TTC549 (cell line): Measurements from ENCODE around the gene LCK.
"Not testable (repeated sequence)": the region's sequence is repeated elsewhere in the genome, so short reads cannot be mapped to it uniquely, and the experiment has no call there.

Experiments
- FAIRE-seq: peaks from 2 replicates; lab custom pipeline; 2012; peaks lifted over from hg19 to GRCh38; lab: Jason Lieb, UNC

LCK gene

DNA sequence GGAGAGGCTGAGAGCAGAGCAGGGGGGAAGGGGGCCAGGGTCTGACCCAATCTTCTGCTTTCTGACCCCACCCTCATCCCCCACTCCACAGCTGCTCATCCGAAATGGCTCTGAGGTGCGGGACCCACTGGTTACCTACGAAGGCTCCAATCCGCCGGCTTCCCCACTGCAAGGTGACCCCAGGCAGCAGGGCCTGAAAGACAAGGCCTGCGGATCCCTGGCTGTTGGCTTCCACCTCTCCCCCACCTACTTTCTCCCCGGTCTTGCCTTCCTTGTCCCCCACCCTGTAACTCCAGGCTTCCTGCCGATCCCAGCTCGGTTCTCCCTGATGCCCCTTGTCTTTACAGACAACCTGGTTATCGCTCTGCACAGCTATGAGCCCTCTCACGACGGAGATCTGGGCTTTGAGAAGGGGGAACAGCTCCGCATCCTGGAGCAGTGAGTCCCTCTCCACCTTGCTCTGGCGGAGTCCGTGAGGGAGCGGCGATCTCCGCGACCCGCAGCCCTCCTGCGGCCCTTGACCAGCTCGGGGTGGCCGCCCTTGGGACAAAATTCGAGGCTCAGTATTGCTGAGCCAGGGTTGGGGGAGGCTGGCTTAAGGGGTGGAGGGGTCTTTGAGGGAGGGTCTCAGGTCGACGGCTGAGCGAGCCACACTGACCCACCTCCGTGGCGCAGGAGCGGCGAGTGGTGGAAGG lies 23.7 kb downstream of the LCK start:
- no peak for FAIRE-seq

DNA sequence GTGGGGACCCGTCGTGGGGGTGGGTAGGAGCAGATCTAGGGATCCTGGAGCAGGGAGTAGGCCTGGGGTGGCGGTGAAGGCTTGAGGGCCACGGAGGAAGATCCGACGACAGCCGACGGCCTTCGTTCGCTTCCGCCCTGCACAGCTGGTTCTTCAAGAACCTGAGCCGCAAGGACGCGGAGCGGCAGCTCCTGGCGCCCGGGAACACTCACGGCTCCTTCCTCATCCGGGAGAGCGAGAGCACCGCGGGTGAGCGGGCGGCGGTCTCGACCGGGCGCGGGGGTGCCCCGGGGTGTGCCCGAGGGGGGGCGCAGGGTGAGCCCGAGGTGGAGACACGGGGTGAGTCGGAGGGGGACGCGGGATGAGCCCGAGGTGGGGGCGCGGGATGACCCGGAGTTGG lies 24.4 kb downstream of the LCK start:
- FAIRE-seq = no peak

DNA sequence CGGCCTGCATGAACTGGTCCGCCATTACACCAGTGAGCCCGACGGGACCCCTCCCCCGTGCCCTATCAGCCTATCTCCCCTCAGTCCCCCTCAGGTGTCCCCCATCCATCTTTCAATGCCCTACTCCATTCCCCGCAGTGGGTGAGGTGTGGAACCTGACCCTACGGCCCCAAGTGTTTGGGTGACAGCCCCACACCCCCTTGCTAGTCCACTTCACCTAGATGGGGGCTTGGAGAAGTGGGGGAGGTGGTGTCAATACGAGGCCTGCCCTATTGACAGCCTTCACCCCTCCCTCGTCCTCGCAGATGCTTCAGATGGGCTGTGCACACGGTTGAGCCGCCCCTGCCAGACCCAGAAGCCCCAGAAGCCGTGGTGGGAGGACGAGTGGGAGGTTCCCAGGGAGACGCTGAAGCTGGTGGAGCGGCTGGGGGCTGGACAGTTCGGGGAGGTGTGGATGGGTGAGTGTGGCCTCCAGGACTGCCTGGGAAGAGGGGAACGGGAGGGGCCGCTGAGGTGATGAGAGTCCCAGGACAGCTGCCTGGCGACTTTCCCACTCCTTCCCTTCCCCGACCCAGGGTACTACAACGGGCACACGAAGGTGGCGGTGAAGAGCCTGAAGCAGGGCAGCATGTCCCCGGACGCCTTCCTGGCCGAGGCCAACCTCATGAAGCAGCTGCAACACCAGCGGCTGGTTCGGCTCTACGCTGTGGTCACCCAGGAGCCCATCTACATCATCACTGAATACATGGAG lies 25.1 kb downstream of the LCK start:
- no peak for FAIRE-seq

DNA sequence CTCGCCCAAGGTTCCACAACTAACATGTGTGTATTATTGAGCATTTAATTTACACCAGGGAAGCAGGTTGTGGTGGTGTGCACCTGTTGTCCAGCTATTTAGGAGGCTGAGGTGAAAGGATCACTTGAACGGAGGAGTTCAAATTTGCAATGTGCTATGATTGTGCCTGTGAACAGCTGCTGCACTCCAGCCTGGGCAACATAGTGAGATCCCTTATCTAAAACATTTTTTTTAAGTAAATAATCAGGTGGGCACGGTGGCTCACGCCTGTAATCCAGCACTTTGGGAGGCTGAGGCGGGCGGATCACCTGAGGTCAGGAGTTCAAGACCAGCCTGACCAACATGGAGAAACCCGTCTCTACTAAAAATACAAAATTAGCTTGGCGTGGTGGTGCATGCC lies 33.7 kb downstream of the LCK start:
- FAIRE-seq = not testable (repeated sequence)

DNA sequence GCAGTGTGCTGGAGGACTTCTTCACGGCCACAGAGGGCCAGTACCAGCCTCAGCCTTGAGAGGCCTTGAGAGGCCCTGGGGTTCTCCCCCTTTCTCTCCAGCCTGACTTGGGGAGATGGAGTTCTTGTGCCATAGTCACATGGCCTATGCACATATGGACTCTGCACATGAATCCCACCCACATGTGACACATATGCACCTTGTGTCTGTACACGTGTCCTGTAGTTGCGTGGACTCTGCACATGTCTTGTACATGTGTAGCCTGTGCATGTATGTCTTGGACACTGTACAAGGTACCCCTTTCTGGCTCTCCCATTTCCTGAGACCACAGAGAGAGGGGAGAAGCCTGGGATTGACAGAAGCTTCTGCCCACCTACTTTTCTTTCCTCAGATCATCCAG lies 34.6 kb downstream of the LCK start:
- no peak for FAIRE-seq

DNA sequence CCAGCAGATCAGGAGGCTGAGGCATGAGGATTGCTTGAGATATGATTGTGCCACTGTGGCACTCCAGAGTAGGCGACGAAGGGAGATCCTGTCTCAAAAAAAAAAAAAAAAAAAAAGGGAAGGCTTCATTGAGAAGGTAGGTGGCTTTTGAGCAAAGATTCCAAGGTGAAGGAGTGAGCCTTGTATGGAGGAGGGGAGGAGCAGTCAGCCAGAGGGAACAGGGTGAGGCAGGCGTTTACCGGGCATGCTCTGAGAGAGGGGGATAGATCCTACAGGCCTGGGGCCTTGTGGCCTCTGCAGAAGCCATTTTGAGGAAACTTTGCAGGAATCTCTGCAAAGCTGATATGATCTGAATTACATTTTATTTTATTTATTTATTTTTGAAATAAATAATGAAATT lies 35.7 kb downstream of the LCK start:
- FAIRE-seq = no peak

DNA sequence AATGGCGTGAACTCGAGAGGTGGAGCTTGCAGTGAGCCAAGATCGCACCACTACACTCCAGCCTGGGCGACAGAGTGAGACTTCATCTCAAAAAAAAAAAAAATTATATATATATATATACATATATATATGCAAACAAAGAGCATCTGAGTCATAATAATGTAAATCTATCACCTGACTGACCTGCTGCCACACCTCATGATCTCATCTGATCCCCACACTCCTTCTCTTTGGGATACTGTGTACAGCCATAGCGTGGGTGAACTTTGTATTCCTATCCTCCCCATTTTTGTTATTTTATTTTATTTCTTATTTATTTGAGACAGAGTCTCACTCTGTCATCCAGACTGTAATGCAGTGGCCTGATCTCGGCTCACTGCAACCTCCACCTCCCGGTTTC lies 38.2 kb downstream of the LCK start:
- no peak for FAIRE-seq

DNA sequence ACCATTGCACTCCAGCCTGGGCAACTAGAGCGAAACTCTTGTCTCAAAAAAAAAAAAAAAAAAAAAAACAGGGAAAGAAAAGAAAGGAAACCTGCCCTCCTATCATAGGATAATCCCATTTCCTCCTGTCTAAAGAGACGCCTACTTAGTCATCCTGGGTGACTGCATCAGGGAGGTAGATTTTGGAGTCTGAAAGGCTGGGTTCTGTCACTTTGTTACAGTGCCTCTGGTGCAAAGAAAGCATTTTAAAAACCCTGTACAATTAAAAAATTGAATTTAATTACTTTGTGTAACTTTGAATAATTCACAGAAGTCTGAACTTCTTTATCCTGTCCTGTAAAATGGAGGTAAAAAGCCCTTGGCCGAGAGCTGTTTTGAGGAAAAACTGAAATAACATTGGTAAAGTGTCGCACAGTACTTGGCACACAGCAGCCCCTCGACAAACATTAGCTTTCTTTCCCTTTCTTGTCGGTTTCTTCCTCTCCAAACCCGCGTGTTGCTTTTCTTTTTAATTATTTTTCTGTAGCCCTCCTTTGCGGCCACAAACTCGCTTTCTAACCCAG lies 40.2 kb downstream of the LCK start:
- no peak for FAIRE-seq

DNA sequence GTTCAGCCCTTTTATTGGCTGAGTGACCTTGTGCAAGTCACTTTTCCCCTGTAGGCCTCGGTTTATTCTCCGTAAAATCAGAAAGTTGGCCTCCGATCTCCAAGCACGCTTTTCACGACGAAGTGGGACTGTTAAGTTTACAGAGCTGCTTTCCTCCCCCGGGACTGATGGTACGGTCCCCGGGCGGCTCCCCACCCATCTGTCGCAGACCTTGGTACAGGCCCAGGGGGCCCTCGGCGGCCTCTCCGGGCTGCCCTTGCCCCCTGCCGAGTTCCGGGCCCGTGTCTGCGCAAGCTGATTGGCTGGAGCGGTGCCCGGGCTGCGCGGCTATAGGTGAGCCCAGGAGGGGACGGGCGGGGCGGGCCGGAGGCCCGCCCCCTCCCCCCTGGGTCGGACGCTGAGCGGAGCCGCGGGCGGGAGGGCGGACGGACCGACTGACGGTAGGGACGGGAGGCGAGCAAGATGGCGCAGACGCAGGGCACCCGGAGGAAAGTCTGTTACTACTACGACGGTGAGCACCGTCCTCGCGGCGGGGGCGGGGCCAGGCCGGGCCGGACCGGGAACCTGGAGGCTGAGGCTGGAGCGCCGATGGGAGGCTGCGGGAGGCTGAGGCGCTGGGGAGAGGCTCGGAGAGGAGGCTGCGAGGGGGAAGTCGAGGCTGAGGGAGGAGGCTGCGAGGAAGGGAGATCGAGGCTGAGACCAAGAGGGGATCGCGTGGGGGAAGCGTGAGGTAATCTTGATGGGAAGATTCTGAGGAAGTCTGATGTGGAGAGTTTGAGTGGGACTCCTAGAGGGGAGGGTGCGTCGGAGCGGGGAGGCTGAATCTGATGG lies 40.9 kb downstream of the LCK start, which contains the start of gene HDAC1:
Gene HDAC1 (plus strand): TSS at position 376 of the 831 bp plus-strand sequence. CDS start 87 bp downstream, at position 463.
- FAIRE-seq = no peak

DNA sequence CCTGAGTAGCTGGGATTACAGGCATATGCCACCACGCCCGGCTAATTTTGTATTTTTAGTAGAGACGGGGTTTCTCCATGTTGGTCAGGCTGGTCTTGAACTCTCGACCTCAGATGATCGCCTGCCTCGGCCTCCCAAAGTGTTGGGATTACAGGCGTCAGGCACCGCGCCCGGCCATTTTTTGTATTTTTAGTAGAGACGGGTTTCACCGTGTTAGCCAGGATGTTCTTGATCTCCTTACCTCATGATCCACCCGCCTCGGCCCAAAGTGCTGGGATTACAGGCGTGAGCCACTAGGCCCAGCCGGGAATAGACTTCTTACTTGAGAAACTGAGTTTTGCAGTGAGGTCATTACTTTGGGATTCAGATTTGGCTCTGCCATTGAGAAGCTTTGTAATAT lies 47.1 kb downstream of the LCK start:
- not testable (repeated sequence) for FAIRE-seq

DNA sequence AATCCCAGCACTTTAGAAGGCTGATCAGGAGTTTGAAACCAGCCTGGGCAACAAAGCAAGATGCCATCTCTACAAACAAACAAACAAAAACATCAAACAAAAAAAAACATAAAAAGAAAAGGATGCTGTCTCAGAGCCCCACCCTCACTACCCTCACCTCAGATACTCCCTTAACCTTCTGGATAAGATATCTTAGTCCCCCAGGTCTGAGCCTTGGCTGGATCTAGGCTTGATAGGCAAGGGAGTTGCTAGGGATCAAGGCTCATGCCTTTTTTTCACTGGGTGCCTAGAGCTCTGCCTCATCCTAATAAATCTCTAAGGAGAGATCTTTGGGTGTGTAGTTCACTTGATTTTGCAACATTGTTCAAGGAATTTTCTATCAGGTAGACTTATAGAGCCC lies 48.3 kb downstream of the LCK start:
- FAIRE-seq = no peak

DNA sequence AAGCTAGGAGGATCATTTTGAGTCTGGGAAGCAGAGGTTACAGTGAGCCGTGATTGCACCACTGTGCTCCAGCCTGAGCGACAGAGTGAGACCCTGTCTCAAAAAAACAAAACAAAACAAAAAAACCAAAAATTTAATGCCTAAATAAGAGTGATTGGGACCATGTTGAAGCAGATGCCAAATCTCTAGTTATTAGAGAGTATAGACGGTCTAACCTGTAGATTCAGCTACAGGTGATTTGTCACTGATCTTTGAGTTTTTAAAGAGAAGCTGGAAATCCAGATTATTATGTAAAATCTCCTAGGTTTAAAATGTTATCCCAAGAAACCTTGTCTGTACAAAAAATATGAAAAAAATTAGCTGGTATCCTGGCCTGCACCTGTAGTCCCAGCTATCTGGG lies 52.3 kb downstream of the LCK start:
- FAIRE-seq = no peak

DNA sequence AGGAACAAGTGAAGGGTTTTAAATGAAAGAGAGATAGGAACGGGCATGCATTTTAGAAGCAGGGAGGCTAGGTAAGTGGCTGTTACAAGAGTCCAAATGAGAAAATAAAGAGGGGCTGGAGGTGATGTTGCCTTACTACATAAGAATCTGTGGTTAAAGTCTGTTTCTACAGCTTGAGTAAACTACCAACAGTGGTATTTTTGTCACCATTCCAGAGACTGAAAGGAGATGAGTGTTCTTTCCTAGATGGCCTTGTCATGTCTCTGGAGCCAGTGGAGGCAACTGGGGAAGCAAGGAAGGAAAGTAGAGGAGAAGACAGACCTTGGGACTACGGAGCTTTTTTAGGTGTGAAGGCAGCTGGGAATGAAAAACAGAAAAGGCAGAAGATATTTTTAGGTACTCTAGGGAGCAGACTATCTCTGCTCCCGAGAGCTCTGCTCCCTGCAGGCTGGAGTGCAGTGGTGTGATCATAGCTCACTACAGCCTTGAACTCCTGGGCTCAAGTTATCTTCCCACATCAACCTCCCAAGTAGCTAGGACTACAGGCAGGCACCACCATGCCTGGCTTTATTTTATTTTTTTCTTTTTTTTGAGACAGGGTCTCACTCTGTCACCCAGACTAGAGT lies 53.0 kb downstream of the LCK start:
- no peak for FAIRE-seq

DNA sequence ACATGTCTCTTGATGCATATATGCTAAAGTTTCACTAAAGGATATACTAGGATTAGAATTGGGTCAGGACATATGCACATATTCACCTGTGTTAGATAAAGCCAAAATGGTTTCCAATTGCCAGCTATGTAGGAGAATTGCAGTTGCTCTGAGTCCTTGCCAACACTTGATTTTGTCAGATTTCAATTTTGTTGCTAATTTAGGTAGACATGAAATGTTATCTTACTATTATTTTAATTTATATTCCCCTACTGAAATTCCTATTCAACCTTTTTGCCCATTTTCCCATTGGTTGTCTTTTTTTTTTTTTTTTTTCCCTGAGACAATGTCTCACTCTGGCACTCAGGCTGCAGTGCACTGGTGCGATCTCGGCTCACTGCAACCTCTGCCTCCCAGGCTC lies 54.2 kb downstream of the LCK start:
- no peak for FAIRE-seq

DNA sequence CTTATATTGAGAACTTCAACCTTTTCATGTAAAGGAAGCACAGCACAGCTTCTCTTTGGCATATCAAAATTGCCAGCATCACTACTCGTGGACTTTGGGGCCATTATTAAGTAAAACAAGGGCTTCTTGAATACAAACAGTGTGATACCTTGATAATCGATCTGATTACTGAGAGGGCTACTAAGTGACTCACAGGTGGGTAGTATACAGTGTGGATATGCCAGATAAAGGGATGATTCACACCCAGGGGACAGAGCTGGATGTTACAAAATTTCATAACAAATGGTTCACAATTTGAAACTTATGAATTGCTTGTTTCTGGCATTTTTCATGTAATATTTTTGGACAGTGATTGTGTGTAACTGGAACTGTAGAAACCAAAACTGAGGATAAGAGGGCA lies 56.3 kb downstream of the LCK start:
- no peak for FAIRE-seq

DNA sequence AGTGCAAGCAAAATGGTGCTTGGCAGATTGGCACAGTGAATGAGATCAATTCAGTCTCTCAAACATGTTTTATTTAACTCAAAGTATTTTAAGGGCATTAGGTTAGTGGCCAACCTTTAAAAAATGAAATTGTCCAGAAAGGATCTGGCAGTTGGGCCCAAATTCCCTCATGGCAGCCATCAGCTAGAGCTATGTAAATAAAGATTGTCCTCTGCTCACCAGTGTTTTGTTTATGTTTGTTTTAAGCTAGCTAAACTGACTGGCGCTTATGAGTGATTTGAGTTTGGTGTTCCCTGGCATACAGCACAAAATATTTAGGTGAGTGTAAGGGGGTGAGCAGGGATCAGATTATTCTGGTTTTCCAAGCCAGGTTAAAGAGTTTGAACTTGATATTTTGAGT lies 58.9 kb downstream of the LCK start:
- FAIRE-seq = no peak

DNA sequence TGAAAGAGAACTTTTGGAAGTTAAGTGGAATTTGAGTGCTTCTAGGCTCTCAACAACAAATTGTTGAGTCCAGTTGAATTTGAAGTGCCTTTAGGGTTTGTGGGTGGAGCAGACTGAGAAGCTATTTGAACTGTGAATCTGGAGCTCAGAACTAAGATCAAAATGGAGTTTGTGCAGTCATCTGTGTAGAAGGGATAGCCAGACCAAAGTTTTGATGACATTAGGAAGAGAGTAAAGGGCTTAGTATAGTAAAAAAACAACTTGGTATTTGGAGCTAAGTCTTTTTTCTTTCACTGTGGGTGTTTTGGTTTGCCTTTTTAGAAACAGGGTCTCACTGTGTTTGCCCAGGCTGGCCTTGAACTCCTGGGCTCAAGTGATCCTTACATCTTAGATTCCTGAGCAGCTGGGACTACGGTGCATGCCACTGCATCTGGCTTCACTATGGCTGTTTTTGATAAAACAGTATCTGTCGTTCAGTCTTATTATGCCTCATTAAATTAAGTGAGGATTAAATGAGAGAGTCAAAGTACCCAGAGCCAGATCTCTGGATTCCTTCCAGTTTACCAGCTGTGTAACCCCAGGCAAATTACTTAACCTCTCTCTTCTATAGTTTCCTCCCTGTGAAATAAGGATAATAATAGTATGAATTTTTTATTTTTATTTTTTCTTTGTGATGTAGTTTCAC lies 60.8 kb downstream of the LCK start:
- no peak for FAIRE-seq

DNA sequence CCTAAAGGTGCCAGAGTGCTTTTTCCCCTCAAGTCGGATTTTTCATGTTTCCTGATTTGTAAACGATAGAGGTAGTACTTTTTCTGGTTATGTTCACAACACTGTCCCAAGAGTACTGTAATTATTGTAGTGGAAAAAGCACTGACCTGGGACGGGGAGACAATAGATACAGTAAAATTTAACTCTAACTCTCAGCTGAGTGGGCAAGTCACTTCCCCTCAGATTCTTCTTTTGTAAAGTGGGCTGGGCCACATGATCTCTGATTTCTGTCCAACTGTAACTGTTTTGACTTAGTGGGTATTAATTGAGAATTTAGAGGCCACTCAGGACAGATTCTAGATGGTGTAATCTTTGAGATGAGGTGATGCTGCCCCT lies 65.8 kb downstream of the LCK start:
- FAIRE-seq = no peak

DNA sequence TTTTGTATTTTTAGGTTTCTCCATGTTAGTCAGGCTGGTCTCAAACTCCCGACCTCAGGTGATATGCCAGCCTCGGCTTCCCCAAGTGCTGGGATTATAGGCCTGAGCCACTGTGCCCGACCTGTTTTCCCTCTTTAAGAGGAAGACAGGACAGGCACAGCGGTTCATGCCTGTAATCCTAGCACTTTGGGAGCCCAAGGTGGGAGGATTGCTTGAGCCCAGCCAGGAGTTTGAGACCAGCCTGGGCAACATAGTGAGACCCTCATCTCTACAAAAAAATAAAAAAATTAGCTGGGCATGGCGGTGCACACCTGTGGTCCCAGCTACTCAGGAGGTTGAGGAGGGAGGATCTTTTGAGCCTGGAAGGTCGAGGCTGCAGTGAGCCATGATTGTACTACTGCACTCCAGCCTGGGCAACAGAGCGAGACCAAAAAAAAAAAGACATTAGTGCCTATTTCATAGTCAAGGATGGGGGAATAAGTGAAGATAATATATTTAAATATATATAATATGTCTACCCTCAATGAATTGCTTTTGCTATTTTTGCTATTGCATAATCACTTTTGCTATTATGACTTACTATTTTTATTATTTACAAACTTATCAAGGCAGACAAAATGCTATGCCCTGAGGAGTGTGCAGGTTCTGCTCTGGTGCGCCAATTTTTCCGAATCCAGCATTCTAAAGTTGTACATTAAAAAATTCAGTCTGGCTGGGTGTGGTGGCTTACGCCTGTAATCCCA lies 67.2 kb downstream of the LCK start:
- FAIRE-seq = no peak

DNA sequence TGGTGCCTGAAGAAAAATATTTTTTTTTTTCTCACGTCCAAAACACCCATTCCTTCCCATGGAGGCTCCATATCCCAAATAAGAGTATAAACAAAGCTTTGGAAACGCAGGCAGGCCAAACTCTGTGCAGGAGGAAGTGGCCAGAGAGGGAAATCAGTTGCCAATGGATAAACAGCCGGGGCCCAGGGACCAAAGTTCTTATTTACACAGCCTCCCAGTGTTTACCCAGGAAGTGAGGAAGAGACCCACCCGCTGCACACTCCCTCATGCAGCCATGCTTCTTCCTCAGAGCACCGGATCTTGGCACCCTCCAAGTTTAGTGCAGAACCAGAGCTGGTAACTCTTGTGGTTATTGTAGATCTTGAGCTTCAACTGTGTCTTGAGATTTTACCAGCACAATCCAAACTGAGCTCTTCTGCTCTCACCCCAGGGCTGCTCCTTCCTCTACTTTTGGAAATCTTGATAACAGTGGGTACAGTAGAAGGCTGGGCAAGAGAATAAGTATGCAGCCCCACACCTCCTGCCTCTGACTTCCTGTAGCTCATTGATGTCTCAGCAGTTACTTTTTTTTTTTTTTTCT lies 70.7 kb downstream of the LCK start:
- no peak for FAIRE-seq

DNA sequence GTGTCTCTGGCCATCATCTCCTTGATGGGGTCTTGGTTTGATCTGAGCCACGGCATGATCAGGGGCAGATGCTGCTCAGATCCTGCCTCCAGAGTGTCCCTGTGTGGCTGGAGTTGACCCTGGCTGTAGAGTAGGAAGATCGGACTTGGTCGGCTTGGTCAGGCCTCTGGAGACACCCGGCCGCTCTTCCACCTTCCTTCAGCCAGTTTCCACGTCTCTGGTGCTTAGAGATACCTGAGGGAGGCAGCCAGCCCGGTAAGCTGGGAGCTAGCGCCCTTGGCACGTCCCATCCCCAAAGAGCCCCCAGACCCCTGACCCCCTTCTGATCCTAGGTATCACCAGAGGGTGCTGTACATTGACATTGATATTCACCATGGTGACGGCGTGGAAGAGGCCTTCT lies 76.1 kb downstream of the LCK start:
- no peak for FAIRE-seq
